ENCODE measurements around the gene ITGB5. TPM values are rescaled to one million over a fixed set of nuclear protein-coding genes. Genes with fewer than 3 reads are reported as not detected.

Gene ITGB5
- total RNA-seq, 1 donor from 2014 or later = 141 TPM

DNA sequence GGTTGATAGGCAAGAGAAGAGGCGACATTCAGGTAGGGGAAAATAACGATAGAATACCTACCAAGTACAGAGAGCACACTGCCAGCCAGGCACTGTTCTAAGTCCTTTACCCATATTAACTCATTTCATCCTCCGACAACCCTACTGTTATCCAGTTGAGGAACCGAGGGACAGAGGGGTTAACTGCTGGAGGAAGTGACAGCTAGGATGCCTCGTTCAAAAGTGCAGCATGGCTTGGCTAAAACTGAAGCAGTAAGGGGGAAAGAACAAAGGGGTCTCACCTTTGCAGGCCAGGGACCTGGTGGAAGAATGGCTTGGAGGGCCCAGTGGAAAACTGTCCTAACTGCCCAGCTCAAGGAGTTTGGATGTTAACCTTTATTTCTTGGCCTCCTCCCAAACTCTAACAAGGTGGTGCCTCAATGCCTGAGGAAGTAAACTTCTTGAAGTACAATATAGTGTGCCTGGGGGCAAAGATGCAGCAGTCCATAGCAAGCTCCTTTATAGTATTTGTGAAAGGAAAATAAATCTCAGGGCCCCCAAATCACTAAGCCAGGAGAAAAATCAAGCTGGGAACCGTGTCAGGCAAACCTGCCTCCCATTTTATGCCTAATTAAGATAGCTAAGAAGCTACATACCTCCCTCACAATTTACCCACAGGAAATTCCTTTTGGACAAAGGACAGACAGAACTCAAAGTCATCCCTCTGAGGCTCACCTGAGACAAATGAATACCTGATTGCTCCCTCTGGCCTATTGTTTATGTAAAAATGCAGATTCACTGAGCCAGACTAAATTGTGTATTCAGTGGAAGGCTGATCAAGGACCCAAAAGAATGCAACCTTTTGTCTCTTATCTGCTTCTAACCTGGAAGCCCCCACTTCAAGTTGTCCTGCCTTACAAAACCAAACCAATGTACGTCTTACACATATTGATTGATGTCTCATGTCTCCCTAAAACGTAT, 1.6 kb upstream of the ITGB5 start:
- FAIRE-seq (no peak), DNase-seq (ENCODE audit: low read depth) (no peak)
- H3K4me3 ChIP-seq (ENCODE audit: low read depth, low read length) = no peak overlapping the region
- H3K36me3 ChIP-seq (ENCODE audit: control insufficient read depth, insufficient read depth, low read length) = no peaks in the 10 kb centered on the region
- TF ChIP-seq, protein P1, sequence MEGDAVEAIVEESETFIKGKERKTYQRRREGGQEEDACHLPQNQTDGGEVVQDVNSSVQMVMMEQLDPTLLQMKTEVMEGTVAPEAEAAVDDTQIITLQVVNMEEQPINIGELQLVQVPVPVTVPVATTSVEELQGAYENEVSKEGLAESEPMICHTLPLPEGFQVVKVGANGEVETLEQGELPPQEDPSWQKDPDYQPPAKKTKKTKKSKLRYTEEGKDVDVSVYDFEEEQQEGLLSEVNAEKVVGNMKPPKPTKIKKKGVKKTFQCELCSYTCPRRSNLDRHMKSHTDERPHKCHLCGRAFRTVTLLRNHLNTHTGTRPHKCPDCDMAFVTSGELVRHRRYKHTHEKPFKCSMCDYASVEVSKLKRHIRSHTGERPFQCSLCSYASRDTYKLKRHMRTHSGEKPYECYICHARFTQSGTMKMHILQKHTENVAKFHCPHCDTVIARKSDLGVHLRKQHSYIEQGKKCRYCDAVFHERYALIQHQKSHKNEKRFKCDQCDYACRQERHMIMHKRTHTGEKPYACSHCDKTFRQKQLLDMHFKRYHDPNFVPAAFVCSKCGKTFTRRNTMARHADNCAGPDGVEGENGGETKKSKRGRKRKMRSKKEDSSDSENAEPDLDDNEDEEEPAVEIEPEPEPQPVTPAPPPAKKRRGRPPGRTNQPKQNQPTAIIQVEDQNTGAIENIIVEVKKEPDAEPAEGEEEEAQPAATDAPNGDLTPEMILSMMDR (IDR thresholded peaks at IDR 0.05; ENCODE audit: insufficient read depth, low read length, severe bottlenecking) = no peak
- no peaks in the 10 kb centered on the region for H3K27me3 ChIP-seq (ENCODE audit: control insufficient read depth, insufficient read depth, low read length)

DNA sequence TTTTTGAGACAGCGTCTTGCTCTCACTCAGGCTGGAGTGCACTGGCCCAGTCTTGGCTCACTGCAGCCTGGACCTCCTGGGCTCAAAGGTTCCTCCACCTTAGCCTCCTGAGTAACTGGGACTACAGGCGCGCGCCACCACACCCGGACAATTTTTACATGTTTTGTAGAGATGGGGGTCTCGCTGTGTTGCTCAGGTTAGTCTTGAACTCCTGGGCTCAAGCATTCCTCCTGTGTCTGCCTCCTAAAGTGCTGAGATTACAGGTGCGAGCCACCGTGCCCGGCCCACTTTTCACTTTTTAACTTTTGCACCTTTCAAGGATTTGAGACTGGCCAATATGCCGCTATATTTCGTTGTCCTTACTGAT, 750 bp upstream of the ITGB5 start:
- peak overlapping the region; percentile 66 for H3K4me3 ChIP-seq (ENCODE audit: low read depth, low read length)
- DNase-seq (ENCODE audit: low read depth) (no peak), FAIRE-seq (no peak)
- TF ChIP-seq, protein P1 (IDR thresholded peaks at IDR 0.05; ENCODE audit: insufficient read depth, low read length, severe bottlenecking) = no peak
- H3K27me3 ChIP-seq (ENCODE audit: control insufficient read depth, insufficient read depth, low read length) = no peaks in the 10 kb centered on the region
- no peaks in the 10 kb centered on the region for H3K36me3 ChIP-seq (ENCODE audit: control insufficient read depth, insufficient read depth, low read length)

DNA sequence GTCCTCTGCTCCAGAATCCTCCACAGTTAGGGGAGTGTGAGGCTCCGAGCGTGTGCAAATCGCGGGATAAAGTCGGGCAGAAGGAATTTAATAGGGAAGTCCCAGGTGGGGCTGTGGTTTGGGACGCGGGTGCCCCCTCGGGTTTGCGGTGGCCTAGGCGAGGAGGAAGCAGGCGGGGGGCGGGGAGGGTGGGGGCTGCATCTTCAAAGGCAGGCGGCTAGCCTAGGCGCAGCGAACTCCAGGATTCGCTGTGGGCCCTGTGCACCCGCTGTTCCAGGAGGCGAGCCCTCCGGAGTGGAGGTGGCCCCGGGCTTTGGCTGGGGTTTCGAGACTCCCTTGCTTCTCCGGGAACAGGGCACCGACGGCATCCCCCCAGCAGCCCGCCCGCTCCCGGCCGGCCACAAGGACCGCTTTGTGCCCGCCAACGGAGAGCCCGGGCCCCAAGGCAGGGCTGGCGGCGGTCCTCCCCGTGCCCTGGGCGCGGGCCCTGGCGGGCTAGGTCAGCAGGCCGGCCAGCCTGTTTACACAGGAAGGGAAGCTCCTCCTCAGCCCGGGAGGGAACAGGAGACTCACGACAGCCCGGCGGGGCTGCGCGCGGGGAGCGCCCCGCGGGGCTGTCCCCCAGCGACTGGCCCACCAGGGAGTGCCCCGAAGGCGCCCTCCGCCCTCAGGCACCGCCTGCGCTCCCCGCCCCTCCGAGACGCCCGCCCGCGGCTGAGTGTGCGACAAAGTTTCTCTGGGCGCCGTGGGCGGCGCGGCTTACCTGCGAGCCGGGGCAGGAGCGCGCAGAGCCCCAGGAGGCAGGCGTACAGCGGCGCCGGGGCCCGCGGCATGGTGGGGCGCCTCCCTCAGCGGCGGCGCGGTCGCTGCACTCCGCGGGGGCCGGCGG, 753 bp downstream of the ITGB5 start:
- no peaks in the 10 kb centered on the region for H3K27me3 ChIP-seq (ENCODE audit: control insufficient read depth, insufficient read depth, low read length)
- no peak for FAIRE-seq
- TF ChIP-seq, protein P1 (IDR thresholded peaks at IDR 0.05; ENCODE audit: insufficient read depth, low read length, severe bottlenecking) = no peak
- peak; percentile 21 for DNase-seq (ENCODE audit: low read depth)
- H3K36me3 ChIP-seq (ENCODE audit: control insufficient read depth, insufficient read depth, low read length) = no peaks in the 10 kb centered on the region
- peak overlapping the region; percentile 66 for H3K4me3 ChIP-seq (ENCODE audit: low read depth, low read length)

DNA sequence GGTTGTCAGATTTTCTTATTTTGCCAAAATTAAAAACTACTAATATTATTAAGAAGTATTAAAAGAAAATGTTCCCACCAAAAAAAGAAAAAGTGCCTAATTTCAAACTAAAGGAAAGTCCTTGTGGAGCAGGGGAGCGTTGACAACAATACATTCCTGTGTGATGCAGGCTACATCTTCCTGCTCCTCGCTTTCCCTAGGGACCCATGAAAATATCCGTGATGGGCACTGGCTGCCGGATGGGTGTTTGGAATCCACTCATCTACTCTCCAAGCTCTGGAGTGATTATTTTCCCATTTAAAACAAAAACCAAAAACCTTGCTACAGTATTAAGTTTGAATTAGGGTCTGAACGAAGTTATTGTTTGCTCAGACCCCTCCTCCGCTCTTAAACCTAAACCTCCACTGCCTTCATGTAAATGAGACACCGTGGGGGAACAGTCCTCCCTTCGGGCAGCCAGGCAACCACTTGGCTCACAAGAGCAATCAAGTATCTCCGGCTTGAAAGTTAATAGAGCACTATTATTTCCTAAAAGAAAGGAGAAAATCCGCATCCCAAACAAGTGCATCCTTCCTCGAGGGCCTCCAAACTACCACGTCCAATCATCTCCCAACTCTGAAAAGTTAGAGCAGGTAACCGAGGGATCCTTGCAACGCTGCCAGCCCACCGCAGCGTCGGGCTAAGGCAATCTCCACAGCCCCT, 1.5 kb downstream of the ITGB5 start:
- no peaks in the 10 kb centered on the region for H3K27me3 ChIP-seq (ENCODE audit: control insufficient read depth, insufficient read depth, low read length)
- DNase-seq (ENCODE audit: low read depth) (peak; percentile 17), FAIRE-seq (no peak)
- TF ChIP-seq, protein P1 (IDR thresholded peaks at IDR 0.05; ENCODE audit: insufficient read depth, low read length, severe bottlenecking) = no peak
- no peaks in the 10 kb centered on the region for H3K36me3 ChIP-seq (ENCODE audit: control insufficient read depth, insufficient read depth, low read length)
- peak overlapping the region; percentile 66 for H3K4me3 ChIP-seq (ENCODE audit: low read depth, low read length)

DNA sequence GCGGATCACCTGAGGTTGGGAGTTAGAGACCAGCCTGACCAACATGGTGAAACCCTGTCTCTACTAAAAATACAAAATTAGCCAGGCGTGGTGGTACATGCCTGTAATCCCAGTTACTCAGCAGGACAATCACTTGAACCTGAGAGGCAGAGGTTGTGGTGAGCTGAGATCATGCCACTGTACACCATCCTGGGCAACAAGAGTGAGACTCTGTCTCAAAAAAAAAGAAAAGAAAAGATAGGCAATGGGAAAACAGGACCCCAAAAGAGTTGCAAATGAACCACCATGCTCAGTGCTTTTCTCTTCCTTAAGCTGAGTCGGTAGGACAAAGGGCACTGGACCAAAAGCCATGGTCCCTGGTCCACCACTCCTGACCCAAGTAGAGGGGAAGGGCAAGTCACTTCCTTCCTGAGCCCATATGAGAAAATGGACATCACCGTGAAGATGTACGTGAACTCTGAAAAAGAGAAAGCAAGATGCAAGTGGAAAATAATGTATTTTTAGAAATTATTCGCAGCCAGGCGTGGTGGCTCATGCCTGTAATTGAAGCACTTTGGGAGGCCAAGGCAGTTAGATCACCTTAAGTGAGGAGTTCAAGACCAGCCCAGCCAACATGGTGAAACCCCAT, 2.6 kb downstream of the ITGB5 start:
- FAIRE-seq = no peak

More for the DNA sequence above, 2.6 kb downstream of the ITGB5 start:
- Histone ChIP-seq H3K27me3 (ENCODE audit: control insufficient read depth, insufficient read depth, low read length) (no peaks in the 10 kb centered on the region), H3K36me3 (ENCODE audit: control insufficient read depth, insufficient read depth, low read length) (no peaks in the 10 kb centered on the region), H3K4me3 (ENCODE audit: low read depth, low read length) (no peak overlapping the region)
- DNase-seq (ENCODE audit: low read depth) = peak; percentile 65
- TF ChIP-seq, protein P1 (IDR thresholded peaks at IDR 0.05; ENCODE audit: insufficient read depth, low read length, severe bottlenecking) = no peak

All from bronchial epithelial cell (primary cell).